RWPE2 (cell line): ENCODE results near the gene CDYL2.

ENCODE experiments used
- ATAC-seq: fragments of 200-7000 bp; cut with Tn5 transposase; 3 replicates; pipeline ENCODE4 v1.9.1; 2021; ENCODE audit warnings: low read depth
- DNase-seq: peaks from one replicate; pipeline ENCODE4 v3.0.0-alpha.2; 2020; ENCODE audit warnings: low spot score
- H3K27ac ChIP-seq: fragments of 450-650 bp; 2 replicates; pipeline ENCODE4 v1.5.1; 2017; ENCODE audit warnings: mild to moderate bottlenecking; ENCODE audit not compliant: poor library complexity, severe bottlenecking
- H3K27me3 ChIP-seq: fragments of 250-450 bp; sonication (Bioruptor Pico); 2 replicates; pipeline ENCODE4 v1.5.1; 2021; ENCODE audit warnings: mild to moderate bottlenecking, moderate library complexity; ENCODE audit not compliant: insufficient read depth, poor library complexity, severe bottlenecking
- H3K36me3 ChIP-seq: fragments of 250-450 bp; sonication (Bioruptor Pico); 2 replicates; pipeline ENCODE4 v1.5.1; 2020; ENCODE audit warnings: low read depth, mild to moderate bottlenecking, moderate library complexity
- H3K4me1 ChIP-seq: fragments of 250-450 bp; sonication (Bioruptor Pico); 2 replicates; pipeline ENCODE4 v1.5.1; 2021; ENCODE audit warnings: mild to moderate bottlenecking, moderate library complexity; ENCODE audit not compliant: insufficient read depth, poor library complexity, severe bottlenecking
- H3K4me3 ChIP-seq: fragments of 250-450 bp; sonication (Bioruptor Pico); 2 replicates; pipeline ENCODE4 v1.5.1; 2021; ENCODE audit warnings: mild to moderate bottlenecking, moderate library complexity; ENCODE audit not compliant: severe bottlenecking
- H3K9me3 ChIP-seq: fragments of 250-450 bp; sonication (Bioruptor Pico); 2 replicates; pipeline ENCODE4 v1.5.1; 2021; ENCODE audit warnings: mild to moderate bottlenecking, moderate library complexity; ENCODE audit not compliant: severe bottlenecking
- TF ChIP-seq, protein P1 (sequence below): fragments of 450-650 bp; IDR thresholded peaks from one replicate; pipeline ENCODE4 v1.5.1; 2017; ENCODE audit warnings: mild to moderate bottlenecking, moderate library complexity; ENCODE audit not compliant: poor library complexity, severe bottlenecking

Gene CDYL2

DNA sequence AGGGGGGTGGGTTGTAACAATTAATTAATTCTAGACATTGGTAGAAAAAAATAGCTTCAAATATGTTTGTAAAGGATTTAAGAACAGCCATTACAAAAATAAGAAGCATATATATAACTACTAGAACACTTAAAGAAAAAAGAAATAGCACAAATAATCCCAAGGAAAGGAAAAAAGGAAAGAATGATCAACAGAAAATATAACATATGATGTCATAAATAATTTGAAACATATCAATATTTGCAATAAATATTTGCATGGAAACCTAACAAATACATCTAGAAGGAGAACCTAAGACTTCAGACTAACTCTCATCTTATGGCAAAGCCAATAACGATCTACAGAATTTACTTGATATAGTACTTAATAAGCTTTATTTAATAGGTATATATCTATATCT, 28.9 kb downstream of the CDYL2 start:
- no peak overlapping the region for H3K4me3 ChIP-seq
- DNase-seq: no peak
- H3K36me3 ChIP-seq: no peaks in the 10 kb centered on the region
- H3K4me1 ChIP-seq: peaks cover 10% of the 10 kb centered on the region
- TF ChIP-seq, protein P1, sequence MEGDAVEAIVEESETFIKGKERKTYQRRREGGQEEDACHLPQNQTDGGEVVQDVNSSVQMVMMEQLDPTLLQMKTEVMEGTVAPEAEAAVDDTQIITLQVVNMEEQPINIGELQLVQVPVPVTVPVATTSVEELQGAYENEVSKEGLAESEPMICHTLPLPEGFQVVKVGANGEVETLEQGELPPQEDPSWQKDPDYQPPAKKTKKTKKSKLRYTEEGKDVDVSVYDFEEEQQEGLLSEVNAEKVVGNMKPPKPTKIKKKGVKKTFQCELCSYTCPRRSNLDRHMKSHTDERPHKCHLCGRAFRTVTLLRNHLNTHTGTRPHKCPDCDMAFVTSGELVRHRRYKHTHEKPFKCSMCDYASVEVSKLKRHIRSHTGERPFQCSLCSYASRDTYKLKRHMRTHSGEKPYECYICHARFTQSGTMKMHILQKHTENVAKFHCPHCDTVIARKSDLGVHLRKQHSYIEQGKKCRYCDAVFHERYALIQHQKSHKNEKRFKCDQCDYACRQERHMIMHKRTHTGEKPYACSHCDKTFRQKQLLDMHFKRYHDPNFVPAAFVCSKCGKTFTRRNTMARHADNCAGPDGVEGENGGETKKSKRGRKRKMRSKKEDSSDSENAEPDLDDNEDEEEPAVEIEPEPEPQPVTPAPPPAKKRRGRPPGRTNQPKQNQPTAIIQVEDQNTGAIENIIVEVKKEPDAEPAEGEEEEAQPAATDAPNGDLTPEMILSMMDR: no peak
- H3K27ac ChIP-seq: no peak overlapping the region
- no peak for ATAC-seq
- H3K9me3 ChIP-seq: peaks cover 2% of the 10 kb centered on the region
- no peaks in the 10 kb centered on the region for H3K27me3 ChIP-seq

DNA sequence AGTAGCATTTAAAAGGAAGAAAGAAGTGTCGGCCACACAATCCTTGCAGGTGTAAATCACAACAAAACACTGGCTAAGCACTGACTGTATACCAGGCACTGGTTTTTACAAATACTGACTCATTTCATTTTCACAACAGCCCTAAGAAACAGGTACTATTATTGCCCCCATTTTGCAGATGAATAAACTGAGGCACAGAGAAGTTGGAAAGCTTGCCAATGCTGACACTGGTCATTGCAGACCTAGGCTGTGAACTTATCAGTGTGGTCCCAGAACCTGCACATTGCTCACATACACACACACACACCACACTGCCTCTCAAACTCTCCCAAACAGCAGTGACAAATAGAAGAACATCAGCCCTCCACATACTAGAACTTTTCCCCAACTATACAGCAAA, 37.6 kb downstream of the CDYL2 start:
- Histone ChIP-seq H3K27me3 (no peaks in the 10 kb centered on the region), H3K27ac (no peak overlapping the region), H3K4me1 (no peaks in the 10 kb centered on the region), H3K36me3 (no peaks in the 10 kb centered on the region), H3K9me3 (no peaks in the 10 kb centered on the region), H3K4me3 (no peak overlapping the region)
- ATAC-seq (no peak), DNase-seq (no peak)
- TF ChIP-seq, protein P1: no peak

DNA sequence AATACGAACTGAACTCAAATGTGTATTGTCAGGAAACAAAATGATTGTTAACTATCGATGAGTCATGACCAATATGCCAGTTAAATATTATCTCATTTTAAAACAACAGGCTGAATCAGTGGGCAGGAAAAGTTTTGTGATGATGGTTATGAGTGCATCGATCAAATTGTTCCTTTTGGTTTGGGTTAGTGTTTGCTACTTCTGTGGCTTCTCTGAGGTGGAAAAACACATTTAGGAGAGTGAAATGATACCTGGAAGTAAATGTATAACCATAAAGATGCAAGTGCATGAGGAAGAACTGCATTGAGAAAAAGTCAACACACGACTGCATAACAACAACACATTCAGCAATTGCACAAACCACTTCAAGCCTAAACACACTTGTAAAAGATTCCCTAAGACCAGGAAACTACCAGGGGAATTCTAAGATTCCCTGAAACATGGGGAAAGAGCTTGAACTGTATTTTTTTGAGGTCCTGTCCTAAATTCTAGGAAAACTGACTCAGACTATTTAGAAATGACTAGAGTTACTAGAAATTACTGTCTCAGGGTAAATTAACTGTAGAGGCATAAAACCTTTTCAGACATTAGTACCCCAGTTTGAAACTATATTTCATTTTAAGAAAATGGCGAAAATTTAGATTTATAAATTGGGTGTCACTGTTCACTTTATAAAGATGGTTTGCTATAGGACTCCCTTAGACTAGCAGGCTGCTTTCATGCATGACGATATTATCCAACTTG, 44.8 kb downstream of the CDYL2 start:
- no peaks in the 10 kb centered on the region for H3K27me3 ChIP-seq
- no peaks in the 10 kb centered on the region for H3K4me1 ChIP-seq
- TF ChIP-seq, protein P1: no peak
- no peaks in the 10 kb centered on the region for H3K36me3 ChIP-seq
- H3K9me3 ChIP-seq: no peaks in the 10 kb centered on the region
- no peak for ATAC-seq
- no peak overlapping the region for H3K27ac ChIP-seq
- H3K4me3 ChIP-seq: no peak overlapping the region
- DNase-seq: no peak

DNA sequence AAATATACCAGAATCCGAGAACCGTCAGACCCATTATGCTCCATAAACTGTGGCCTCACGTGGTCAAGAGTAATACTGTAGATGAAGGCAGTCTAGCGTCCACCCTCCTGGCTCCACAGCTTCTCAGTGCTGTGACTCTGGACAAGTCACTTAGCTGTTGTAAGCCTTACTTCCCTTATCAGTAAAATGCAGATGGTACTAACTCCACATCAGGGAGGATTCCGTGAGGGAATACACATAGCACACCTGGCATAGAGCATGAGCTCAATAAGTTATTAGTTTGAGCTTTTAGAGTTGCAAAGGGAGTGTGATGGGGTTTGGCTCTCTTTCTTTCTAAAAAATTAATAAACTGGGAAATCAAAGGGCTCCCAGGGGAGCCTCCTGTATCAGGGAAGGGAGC, 49.9 kb downstream of the CDYL2 start:
- H3K4me1 ChIP-seq: no peaks in the 10 kb centered on the region
- no peaks in the 10 kb centered on the region for H3K36me3 ChIP-seq
- H3K27ac ChIP-seq: no peak overlapping the region
- H3K27me3 ChIP-seq: no peaks in the 10 kb centered on the region
- no peak overlapping the region for H3K4me3 ChIP-seq
- no peaks in the 10 kb centered on the region for H3K9me3 ChIP-seq
- ATAC-seq: no peak
- no peak for DNase-seq
- TF ChIP-seq, protein P1: no peak

DNA sequence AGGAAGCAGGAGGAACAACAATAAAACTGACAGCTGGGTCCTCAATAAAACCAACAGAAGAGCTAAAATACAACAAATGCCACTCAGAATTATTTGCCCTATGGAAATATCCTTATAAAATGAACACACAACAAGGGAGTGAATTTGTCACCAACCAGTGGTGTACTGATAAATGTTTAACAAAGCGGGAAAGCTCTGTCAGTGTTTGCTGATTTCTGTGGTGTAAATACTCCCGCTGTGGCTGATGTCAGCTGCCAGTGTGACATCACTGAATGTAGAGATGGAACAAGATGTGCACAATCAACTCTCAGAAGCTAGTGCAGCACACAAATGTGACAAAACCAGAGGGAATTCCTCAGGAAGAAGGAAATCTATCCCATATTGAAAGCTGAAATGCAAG, 51.9 kb downstream of the CDYL2 start:
- Histone ChIP-seq H3K4me1 (no peaks in the 10 kb centered on the region), H3K4me3 (no peak overlapping the region), H3K27ac (no peak overlapping the region), H3K9me3 (no peaks in the 10 kb centered on the region), H3K27me3 (no peaks in the 10 kb centered on the region), H3K36me3 (no peaks in the 10 kb centered on the region)
- TF ChIP-seq, protein P1: no peak
- ATAC-seq: no peak
- DNase-seq: no peak
